OCI-LY7 (cell line): ENCODE measurements around the gene DISC1.

ENCODE experiments used
- EZH2phosphoT487 ChIP-seq: fragments of 200-600 bp; sonication (generic); IDR thresholded peaks from 2 replicates; pipeline ENCODE4 v1.6.1; 2018; ENCODE audit warnings: low read depth, borderline replicate concordance, mild to moderate bottlenecking, mixed run types, antibody characterized with exemption, low read length, moderate library complexity, mixed read lengths
- TF ChIP-seq, protein P1 (sequence below): fragments of 200-600 bp; sonication (generic); conservative IDR thresholded peaks from 2 replicates; pipeline ENCODE4 v1.5.1; 2014; ENCODE audit warnings: mild to moderate bottlenecking, antibody characterized with exemption, low read length, moderate library complexity, mixed read lengths

DNA sequence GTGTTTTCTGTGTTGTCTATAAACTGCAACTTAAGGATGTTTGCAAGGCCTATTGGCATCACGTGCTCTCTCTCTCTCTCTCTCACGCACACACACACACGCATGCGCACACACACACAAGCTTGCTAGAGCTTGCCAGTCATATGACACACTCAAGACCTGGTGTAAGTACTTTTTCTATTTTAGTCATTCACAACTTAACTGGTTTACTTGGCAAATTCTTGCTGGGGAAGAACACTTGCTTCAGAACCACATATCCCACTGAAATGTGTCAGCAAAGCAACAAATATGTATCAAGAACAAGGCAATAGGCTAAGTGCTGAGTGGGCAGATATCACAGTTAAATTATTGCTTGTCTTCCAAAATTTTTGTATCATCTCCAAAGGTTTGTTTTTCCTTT, 107.8 kb downstream of the DISC1 start:
- TF ChIP-seq, protein P1, sequence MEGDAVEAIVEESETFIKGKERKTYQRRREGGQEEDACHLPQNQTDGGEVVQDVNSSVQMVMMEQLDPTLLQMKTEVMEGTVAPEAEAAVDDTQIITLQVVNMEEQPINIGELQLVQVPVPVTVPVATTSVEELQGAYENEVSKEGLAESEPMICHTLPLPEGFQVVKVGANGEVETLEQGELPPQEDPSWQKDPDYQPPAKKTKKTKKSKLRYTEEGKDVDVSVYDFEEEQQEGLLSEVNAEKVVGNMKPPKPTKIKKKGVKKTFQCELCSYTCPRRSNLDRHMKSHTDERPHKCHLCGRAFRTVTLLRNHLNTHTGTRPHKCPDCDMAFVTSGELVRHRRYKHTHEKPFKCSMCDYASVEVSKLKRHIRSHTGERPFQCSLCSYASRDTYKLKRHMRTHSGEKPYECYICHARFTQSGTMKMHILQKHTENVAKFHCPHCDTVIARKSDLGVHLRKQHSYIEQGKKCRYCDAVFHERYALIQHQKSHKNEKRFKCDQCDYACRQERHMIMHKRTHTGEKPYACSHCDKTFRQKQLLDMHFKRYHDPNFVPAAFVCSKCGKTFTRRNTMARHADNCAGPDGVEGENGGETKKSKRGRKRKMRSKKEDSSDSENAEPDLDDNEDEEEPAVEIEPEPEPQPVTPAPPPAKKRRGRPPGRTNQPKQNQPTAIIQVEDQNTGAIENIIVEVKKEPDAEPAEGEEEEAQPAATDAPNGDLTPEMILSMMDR, result no peak
- TF ChIP-seq EZH2phosphoT487, result no peak
